GM12892 (cell line): ENCODE results near the gene SH3GL3.

ENCODE experiments used
- DNase-seq: peaks from one replicate; pipeline ENCODE4 v3.0.0; 2011; ENCODE audit not compliant: insufficient read length
- FAIRE-seq: peaks from 2 replicates; lab custom pipeline; 2011; peaks lifted over from hg19 to GRCh38; lab: Jason Lieb, UNC
- POLR2A ChIP-seq: IDR thresholded peaks from 2 replicates; pipeline ENCODE4 v1.6.1; 2011; ENCODE audit warnings: low read depth, low read length, control low read depth
- POLR2AphosphoS5 ChIP-seq: IDR thresholded peaks from 2 replicates; pipeline ENCODE4 v1.6.1; 2011; ENCODE audit warnings: low read depth, low read length, control low read depth
- TAF1 ChIP-seq: IDR thresholded peaks from 2 replicates; pipeline ENCODE4 v1.6.1; 2011; ENCODE audit warnings: low read depth, mild to moderate bottlenecking, control low read depth, low read length, borderline replicate concordance

The SH3GL3 gene

DNA sequence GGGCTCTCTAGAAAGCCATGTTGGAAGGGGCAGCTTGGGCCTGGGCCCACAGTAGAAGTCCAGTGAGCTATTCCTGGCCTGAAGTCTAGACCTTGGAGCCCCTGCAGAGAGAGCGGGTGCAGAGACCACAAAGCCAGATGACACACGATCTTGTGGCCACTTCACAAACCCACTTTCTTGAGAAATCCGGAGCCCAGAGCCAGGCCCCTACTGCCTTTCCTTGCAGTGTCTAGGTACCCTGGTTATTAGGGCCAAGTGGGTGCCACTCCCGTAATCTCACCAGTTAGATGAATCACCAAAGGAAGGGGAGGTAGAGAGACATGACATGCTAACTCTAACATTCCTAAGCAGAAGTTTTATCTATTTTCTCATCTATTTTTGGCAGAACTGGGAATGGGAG, 134.2 kb downstream of the SH3GL3 start:
- DNase-seq (no peak), FAIRE-seq (no peak)
- TF ChIP-seq POLR2AphosphoS5 (no peak), TAF1 (no peak)

DNA sequence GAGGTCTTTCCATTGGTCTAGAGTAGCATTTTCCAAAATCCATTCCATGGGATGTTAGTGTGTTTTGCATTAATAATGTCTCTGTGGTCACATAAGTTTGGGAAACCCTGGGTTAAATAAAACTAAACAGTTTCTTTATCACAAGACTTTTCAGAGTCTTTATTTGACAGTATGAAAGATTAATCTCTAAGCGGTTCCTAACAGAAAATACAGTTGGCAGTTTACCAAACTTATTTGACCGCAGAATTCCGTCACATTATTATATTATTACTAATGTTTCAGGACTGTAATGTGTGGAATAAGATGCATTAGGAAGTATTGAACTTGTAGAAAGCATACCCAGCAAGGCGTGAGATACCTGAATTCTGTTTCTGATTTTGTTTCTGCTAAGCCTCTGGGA, 135.2 kb downstream of the SH3GL3 start:
- TF ChIP-seq POLR2AphosphoS5 = no peak
- no peak for TF ChIP-seq POLR2A
- no peak for TF ChIP-seq TAF1
- DNase-seq (no peak), FAIRE-seq (no peak)

DNA sequence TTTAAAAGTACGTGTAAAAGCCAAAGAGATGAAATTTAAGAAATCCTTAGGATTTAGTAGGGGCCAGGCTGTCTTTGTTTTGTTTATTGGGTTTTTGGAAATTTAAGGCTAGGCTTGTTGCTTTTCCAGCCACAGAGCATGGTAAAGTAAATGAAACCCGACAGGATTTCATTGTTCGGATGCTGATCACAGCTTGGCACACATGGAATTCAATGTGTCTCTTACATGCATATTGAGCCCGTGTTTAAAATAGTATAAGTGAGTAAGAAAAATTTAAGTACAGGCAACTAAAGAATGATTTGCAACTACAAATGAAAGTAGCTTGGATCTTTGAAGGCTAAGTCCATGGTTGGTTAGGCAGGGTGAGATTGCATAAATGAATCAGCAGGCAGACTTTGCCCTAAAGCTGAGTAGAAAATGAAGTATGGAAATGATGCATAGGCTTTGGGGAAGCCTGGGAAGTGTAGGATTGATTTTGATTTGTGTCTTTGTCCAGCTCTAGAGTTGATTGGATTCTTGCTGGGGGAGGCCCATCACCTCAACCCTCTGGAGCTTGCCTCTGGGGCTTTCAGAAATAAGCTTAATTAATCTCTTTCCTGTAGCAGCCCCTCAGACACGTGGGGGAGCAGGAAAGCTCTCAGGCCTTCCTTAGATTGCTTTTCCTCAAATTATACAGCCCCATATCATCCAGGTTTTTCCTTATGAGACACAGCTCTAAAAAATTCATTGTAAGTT, 138.6 kb downstream of the SH3GL3 start:
- TF ChIP-seq POLR2A (no peak), POLR2AphosphoS5 (no peak), TAF1 (no peak)
- DNase-seq (no peak), FAIRE-seq (no peak)

DNA sequence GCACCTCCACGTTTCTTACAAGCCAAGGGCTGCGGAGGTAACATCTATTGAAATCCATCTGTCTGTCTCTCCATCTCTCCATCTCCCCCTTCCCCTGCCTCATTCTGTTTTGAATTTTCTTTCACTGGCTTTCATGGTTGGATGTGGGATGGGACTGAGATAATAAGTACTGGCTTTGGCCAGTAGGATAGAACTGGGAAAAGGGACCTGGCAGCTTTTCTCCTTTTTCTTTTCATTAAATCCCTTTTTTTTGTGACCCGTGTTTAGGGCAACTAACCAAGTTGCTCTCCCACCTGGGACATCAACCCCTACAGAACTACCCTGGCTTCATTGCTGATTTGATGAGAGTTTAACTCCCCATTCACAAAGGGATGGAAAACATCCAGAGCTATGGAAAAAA, 139.9 kb downstream of the SH3GL3 start:
- no peak for FAIRE-seq
- no peak for TF ChIP-seq TAF1
- no peak for TF ChIP-seq POLR2AphosphoS5
- no peak for TF ChIP-seq POLR2A
- no peak for DNase-seq

DNA sequence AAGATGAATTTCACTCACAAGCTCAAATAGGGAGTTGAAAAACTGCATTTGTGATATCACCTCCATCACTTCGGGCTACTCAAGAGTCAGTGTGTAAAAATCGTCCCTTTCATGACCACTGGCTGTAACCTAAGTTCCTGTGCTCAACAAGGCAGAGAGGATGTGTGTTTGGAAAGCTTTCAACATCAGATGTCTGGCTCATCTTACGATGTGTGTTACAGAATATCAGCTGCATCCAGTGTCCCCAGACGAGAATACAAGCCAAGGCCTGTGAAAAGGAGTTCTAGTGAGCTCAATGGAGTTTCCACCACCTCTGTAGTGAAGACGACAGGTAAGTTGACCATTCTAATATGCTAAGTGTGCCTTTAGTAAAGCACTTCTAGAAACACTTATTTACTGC, 141.3 kb downstream of the SH3GL3 start:
- FAIRE-seq (no peak), DNase-seq (no peak)
- no peak for TF ChIP-seq POLR2AphosphoS5
- TF ChIP-seq POLR2A = no peak
- TF ChIP-seq TAF1 = no peak

DNA sequence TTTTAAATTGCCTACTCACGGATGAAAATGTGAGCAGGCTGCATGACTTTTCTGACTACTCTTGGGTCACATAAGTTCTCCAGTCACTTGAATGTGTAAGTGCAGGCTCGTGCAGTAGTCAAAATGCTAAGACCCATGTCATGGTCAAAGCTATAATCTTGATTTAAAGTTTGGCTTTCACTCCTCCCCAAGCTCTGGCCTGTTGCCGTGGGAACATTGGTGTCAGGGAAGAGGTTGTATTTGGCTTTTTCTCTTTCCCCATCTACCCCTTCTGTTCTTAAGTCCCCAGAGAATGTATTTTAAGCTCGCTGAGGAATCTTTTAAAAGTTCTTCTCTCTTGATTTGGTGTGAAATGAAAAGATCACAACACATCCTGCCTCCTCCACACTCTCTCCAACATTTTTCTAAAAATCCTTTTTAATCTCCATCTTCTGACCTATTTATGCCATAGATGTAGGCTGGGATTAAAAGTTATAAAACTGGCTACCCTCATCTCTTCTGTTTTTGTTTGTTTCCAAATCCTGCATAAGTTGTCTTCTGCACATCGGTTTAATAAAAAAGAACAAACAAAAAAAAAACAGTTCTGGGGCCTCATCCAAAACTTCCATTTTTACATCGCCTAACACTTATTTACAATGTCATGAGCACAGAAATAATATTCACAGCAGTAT, 145.4 kb downstream of the SH3GL3 start:
- TF ChIP-seq TAF1 (no peak), POLR2AphosphoS5 (no peak), POLR2A (no peak)
- DNase-seq (no peak), FAIRE-seq (no peak)

DNA sequence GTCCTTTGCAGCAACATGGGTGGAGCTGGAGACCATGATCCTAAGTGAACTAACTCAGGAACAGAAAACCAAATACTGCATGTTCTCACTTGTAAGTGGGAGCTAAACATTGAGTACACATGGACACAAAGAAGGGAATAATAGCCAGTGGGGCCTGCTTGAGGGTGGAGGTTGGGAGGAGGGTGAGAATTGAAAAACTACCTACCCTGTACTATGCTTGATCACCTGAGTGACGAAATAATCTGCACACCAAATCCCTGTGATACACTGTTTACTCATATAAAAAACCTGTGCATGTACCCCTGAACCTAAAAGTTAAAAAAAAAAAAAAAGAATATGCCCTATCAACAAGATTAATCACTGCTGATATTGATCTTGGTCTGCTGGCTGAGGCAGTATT, 148.1 kb downstream of the SH3GL3 start:
- DNase-seq = no peak
- no peak for FAIRE-seq
- TF ChIP-seq TAF1 = no peak
- TF ChIP-seq POLR2AphosphoS5 = no peak
- TF ChIP-seq POLR2A = no peak

DNA sequence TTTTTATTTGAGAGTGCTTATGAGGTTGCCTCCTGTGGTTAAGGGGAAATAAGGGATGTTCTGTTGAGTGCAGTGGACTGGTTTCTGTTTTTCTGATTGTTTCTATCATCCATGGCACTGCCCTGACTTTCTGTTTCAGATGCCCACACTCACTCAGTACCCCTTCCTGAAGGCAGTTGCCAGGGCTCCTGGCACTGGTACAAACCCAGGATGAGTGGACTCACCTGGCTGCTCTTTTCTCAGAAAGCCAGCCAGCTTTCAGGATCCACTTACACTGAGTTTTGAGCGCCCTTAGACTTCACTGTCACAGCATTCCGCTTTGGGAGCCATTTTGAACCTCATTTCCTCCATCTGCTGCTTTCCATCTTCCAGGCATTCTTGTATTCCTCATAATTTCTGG, 150.9 kb downstream of the SH3GL3 start:
- TF ChIP-seq TAF1 (no peak), POLR2A (no peak), POLR2AphosphoS5 (no peak)
- no peak for FAIRE-seq
- DNase-seq = no peak

DNA sequence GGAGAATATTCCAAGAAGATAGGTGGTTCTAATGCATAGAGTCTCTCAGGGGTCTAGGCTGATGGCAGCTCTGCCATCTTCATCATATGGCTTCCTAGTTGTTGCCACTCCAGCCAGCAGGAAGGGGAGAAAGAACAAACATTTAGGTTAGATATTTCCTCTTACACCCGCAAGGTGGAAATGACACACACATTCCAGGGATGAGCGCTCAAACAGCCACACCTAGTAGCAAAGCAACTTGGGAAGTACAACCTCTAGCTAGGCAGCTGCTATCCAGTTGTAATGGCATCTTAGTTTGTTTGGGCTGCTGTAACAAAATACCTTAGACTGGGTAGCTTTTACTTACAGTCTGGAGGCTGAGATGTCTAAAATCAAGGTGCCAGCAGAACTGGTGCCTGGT, 154.9 kb downstream of the SH3GL3 start:
- FAIRE-seq = no peak
- DNase-seq = no peak
- TF ChIP-seq TAF1 (no peak), POLR2AphosphoS5 (no peak), POLR2A (no peak)

DNA sequence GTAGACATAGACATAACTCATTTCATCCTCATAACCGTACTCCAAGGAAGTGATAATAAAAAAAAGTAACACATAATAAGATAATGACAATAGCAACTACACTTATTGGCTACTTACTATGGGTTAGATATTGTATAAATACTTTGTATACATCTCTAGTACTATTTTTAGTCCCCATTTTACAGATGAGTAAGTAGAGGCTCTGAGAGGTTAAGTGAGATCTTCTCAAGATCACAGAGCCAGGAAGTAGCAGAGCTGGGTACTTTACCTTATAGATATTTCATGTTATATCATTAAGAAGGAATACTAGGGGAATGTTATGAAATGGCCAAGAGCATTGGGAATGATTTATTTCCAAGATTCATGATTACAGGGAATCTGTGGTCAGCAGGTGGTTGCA, 157.4 kb downstream of the SH3GL3 start:
- no peak for TF ChIP-seq POLR2AphosphoS5
- TF ChIP-seq POLR2A = no peak
- no peak for TF ChIP-seq TAF1
- DNase-seq (no peak), FAIRE-seq (no peak)

DNA sequence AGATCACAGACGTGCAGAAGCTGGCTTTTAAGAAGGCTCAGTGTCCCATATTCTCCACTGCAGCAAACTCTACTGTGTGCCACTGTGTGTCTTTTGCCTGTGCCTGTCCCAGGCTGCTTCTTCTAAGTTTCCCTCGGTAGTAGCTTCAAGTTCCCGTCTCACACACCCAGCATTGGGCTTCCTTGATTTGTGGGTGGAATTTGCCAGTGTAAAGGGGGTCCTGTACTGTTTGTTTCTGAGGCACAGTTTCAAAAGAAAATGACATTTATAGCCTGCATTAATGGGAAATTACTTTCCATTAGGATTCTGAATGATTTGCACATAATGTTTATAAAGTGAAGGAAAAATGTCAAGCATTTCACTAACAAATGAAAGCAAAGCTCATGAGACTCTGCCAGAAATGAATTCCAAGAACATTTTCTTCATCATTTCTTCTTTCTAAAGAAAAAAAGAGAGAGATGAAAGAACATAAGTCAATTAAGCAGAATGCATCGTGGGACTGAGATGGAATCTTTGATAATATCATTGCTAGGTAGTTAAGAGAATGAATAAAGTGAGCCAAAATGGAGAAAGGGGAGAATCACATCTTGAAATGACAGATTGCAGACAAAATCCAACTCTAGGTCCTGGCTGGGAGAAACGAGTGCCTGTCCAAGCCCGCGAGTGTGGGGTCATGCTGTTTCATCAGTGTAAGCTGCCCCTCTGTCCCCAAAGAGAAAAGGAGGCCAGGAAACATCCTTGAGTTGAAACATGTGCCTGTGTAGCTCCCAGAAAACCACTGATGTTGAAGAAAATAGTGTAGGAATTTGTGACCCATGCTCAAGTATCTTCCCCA, 158.2 kb downstream of the SH3GL3 start:
- FAIRE-seq = no peak
- no peak for DNase-seq
- no peak for TF ChIP-seq TAF1

DNA sequence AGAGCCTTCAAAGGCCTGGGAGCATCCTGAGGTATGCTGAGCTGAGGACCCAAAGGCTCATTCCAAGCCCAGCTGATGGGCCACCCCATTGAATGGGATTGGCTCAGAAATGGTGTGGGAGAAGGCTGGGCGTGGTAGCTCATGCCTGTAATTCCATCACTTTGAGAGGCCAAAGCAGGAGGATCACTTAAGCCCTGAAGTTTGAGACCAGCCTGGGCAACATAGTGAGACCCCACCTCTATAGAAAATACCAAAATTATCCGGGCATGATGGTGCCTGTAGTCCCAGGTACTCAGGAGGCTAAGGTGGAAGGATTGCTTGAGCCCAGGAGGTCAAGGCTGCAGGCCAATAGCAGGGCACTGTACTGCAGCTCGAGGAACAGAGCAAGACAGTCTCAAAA, 163.0 kb downstream of the SH3GL3 start:
- TF ChIP-seq POLR2A (no peak), TAF1 (no peak), POLR2AphosphoS5 (no peak)
- FAIRE-seq (no peak), DNase-seq (no peak)
